T-helper 22 cell (primary cell): ENCODE results near the gene PPP1R12B.
"Not testable (repeated sequence)": the region's sequence is repeated elsewhere in the genome, so short reads cannot be mapped to it uniquely, and the experiment has no call there.

Experiments
- DNase-seq: peaks from one replicate; pipeline ENCODE4 v3.0.0-alpha.2; 2020; ENCODE audit warnings: low read depth

Gene PPP1R12B

DNA sequence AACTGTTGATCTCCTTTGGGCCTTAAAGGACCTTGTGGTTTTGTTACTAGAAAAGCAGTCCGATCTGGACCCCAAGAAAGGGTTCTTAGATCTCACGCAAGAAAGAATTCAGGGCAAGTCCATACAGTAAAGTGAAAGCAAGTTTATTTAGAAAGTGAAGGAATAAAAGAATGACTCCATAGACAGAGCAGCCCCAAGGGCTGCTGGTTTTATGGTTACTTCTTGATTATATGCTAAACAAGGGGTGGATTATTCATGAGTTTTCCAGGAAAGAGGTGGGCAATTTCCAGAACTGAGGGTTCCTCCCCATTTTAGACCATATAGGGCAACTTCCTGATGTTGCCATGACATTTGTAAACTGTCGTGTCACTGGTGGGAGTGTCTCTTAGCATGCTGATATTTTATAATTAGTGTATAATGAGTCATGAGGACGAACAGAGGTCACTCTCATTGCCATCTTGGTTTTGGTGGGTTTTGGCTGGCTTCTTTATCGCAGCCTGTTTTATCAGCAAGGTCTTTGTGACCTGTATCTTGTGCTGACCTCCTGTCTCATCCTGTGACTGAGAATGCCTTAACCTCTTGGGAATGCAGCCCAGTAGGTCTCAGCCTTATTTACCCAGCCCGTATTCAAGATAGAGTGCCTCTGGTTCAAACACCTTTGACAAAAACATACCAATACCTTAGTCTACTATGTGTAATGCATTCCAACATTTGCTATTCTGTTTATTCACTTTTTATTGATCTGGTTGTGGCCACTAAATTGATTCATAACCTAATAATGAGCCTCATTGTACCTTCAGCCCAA, 183.5 kb downstream of the PPP1R12B start:
- not testable (repeated sequence) for DNase-seq

DNA sequence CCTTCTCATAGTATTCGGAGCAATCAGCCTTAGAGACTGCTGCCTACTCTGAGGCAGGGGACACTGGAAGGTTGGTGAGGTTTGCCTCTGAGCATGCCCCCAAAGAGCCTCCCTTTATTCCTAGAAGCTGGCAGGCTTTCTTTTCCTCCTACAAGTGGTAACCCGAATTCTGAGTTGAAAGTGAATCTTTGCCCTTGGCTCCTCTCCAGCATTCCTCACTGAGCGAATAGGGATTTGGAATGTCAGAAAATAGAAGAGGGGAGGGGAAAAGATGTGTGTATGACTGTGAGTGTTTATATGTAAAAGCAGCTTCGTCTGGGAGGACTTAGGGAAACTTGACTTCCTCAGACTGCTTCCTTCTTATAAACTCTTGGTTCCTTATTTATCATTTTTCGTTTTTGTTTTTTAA, 190.7 kb downstream of the PPP1R12B start:
- DNase-seq: not testable (repeated sequence)

DNA sequence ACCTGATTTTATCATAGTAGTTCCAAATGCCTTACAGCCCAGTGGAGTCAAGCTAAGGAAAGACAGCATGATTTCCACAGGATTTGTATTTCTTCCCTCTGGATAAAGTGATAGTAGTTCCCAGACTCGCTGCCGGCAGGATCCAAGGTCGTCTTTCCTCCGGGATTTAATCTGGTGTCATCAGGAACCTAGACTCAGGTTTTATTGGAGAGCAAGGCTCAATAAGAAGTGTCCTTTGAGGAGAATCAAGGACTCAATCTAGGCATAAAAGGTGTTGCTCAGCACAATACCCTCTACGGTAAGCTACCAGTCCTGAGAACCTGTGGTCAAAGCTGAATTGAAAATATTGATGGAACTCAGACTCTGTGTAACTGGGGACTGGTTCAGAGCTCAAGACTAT, 191.1 kb downstream of the PPP1R12B start:
- DNase-seq: not testable (repeated sequence)

DNA sequence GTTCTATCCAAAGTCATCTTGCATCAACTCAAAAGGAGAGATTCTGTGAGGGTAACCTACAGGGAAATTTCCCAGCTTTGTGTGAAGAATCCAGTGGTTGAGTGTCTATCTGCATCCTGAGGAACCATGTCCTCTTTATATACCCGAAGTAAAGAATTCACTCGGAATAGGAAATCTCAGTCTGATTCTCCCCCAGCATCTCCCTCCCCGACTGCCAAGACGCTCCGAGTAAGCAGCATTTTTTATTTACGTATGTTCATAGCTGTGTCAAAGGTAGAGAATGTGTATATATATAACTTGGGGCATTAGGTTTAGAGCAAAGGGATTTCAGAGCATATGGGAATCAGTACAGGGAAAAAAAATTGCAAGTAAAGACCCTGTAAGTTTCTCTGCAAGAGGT, 191.5 kb downstream of the PPP1R12B start:
- DNase-seq: no peak

DNA sequence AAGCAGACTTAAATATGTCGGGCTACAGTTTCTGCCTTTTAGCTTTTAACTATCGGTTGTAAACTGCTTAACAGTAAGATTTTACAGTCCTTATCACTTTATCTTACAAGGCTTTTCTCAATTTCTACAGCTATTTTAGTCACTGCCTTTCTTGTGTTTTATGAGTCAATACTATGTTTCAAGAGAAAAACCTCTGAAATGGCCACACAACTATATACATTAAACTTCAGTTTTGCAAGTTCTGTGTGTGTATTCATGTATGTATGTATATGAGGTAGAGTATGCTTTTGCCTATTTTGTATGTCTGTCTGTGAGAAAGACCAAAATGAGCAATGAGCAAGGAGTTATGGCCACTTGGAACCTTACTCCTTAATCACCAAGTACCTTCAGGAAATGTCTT, 191.9 kb downstream of the PPP1R12B start:
- no peak for DNase-seq

DNA sequence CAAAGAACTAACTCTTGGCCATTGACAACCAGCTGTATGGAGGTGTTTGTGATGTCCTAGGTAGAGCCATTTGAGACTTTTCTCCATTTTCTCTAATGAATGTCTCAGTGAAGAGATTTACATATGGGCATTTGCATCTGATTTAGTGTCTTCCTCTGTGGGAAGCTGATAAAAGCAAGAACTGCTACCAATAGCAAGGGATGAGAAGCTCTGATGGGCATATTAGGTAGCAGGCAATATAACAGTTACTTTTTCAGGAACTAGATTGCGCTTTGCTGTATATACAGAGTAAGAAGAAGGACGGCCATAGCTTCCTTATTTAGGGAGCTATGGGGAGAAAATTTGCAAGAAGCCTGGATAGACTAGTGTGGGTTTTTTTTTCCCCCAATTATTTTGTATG, 192.4 kb downstream of the PPP1R12B start:
- DNase-seq: not testable (repeated sequence)

DNA sequence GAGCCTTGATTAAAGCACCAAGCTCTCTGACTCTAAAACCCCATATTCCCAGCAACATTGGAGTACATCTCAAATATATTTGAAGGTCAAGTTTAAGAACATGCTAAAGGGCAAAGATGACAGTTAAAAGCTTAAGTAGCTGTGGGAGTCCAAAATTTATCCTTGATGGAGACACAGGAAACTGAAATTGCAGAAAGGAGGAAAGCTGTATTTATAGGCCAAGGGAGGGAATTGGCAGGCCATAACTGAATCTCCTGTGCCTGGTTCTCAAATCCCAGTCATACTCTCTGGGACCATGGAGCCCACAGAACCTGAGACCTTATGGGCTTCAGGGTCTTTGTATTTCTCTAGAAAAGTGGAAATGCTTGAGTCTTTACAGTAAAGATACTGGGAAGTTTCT, 193.9 kb downstream of the PPP1R12B start:
- not testable (repeated sequence) for DNase-seq

DNA sequence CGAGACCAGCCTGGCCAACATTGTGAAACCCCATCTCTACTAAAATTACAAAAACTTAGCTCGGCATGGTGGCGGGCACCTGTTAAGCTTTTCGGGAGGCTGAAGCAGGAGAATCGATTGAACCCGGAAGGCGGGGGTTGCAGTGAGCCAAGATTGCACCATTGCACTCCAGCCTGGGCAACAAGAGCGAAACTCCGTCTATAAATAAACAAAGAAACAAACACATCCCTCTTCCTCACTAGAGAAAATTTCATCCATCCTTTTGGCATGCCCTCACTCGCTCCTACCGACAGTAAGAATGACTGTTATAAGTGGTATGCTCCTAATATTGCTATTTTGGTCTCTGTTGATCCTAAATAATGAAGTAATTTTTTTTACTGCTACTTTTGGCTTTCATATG, 195.0 kb downstream of the PPP1R12B start:
- DNase-seq: not testable (repeated sequence)

DNA sequence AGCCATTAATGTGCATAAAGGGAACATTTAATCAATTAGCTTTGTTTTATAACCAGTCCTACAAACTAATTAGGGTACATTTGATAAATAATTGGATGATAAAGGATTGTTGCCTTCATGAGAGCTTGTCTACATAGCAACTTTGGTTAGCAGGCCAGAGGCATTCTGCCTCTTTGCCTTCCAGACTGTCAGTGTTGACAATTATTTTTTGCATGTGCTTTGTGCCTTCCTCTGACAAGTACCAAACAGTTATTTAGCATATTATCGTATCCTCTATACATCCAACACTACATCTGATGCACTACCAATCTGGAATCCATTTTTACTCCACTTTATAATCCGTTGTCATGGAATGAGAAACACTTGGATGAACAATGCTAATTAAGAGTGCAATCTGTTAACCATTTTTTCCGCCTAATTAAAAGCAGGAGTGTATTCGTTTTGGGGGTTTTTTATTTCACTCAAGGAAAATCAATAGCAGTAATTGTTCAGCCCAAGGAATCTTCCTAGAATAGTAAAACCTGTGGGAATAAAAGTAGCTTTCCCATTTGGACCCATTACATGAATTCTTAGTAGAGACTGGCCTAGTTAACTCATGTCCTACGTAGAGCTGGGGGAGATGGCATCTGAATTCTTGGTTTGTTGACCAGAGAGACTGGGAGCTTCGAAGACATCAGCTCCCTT, 196.4 kb downstream of the PPP1R12B start:
- not testable (repeated sequence) for DNase-seq

DNA sequence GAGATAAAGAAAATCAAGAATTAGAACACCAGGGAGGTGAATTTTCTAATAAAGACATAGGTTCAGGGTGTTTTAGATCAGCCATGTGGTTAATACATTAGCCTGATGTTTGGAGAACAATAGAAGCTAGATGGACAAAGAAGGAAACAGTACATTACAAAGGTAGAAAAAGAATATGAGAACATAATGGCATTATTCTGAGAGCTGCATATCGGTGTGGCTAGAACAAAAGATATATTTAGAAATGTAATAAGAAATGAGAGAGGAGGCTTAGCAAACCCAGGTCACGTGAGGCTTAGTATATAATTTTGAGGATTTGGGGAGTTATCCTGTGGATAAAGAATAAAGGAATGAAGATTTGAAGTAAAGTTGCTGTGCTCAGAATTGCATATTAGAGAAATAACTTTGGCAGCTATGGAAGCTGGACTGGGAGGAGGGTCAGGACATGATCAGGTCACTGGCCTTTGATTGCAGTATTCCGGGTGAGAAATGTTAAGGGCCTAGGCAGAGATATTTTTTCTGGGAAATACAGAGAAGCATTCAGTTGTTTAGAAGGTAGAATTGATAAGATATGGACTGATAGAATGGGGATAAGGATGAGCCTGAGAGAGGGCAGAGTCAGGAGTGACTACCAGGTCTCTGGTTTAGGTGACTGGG, 197.3 kb downstream of the PPP1R12B start:
- not testable (repeated sequence) for DNase-seq

DNA sequence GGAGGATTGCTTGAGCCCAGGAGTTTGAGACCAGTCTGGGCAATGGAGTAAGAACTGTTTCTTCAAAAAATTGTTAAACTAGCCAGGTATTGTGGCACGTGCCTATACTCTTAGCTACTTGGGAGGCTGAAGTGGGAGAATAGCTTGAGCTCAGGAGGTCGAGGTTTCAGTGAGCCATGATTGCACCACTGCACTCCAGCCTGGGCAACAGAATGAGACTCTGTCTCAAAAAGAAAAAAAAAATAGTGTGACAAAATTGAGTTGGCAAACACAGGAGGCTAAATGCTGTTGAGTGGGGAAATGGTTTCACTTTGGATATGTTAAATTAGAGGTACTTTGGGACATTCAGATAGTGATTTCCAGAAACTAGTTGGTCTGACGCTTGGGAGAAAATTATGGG, 197.9 kb downstream of the PPP1R12B start:
- not testable (repeated sequence) for DNase-seq

DNA sequence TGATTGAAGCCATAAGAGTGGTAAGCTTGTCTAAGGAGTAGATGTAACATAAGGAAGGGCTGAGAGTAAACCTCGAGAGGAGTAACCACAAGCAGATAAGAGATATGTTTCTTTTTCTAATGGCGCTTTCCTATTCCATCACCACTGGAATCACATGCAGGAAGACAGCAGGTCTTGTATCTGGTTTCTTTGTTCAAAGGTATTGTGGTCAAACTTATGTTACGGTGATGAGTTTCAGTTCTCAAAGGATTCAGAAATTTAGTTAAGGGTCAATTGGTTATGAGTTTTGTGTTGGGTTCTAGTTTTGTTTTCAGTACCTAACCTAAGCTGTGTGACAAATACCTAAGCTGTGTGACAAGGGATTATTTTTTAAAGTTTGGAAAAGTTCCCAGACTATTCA, 198.3 kb downstream of the PPP1R12B start:
- DNase-seq: not testable (repeated sequence)

DNA sequence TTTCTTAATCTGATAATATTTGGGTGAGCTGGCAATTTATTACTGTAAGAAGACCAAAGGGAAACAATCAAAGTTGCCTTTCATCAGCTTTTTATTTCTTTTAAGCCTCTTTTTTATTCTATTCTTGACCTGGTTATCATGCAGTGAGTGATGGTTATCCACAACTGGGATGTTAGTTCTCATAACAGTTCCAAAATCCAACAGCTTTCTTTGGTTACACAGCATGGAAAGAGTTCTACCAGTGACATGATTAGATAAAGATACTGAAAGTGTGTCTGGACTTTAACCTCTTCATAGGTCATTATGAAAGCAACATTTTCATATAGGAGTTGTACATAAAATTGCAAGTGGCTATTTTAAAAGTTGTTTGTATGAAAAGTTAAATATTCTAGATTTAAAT, 198.7 kb downstream of the PPP1R12B start:
- no peak for DNase-seq

DNA sequence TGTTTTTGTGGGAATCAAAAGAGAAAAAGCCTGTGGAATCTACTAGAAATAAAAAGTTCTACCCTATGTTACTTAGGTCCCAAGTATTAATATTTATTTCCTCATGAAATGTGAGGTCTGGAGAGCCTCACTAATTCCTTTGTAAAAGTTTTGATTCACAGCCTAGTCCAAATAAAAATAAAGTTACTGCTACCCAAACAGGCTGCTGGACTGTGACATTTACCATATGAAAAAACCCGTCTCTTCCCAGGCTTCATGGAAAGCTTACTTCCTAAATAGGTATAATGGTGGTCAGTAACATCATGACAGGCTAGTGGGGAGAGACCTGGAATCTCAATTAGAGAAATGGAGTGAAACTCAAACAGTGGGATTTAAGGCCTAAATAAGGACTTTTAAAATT, 201.6 kb downstream of the PPP1R12B start:
- DNase-seq: not testable (repeated sequence)

DNA sequence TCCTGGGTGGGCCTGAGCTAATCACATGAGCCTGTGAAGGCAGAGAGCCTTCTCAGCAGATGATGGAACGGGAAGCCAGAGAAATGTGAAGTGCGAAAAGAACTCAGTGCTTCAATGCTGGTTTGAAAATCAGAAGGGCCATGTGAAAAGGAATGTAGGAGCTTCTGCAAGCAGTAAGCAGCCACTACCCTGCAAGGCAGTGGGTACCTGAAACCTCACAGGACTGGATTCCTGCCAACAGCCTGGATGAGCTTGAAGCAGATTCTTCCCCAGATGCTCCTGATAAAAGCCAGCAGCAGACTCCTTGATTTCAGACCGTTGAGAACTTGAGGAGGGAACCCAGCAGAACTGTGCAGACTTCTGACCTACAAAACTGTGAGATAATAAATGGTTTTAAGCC, 203.2 kb downstream of the PPP1R12B start:
- no peak for DNase-seq

DNA sequence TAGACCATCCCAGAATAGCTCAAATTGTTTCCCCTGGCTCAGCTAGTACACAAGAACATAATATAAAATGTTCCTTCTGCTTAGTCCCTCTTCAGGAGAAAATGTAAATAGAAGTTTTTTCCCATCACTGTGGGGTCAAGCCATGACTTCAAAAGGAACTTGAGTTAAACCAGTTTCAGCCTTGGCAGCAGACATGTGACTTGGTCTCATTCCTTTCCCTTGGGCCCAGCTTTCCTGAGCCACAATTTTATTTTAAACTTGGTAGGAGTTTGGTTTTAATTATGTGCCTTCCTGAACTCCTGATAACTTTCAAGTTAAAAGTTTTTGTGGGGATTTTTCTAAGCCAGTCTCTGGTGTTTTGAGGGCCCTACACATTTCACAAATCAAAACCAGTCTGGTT, 204.1 kb downstream of the PPP1R12B start:
- DNase-seq: not testable (repeated sequence)

DNA sequence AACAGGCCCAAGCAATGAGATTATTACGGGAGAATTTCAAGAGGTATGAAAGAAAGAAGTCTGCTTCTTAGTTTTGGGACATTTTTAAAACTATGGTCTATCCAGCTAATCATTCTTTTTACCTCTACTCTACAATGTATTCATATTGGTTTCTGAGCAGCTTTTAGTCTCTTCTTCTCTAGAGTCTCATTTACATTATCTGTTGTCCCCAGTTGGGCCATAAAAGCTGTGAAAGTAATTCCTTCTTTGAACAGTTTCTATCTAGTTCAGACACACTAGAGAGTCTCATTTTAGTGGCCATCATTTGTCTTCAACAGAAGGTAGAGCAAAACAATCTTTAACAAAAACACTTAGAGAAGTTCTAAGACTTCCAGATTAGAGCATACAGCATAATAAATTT, 204.6 kb downstream of the PPP1R12B start:
- DNase-seq: not testable (repeated sequence)

DNA sequence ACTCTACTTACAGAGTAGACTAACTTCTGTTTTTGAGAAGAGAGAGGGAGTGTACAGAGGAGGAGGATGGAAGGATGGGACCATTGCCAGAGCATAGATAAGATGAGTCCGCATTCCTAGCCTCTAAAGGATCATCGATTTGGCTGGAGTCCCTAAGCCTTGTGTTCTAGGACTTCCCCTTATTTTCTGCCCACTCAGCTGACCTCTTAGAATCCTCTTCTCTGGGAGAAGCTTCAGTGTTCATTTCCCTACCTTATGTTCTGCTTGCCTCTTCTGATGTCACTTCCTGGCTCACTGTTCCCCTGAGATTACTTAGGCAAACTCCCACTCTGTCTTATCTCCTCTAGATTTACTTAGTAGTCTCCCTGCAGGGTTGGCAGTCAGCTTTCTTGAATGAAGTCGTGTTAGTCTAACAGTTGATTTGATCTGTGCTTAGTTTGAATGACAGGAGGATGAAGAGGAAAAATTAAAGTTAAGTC, 205.1 kb downstream of the PPP1R12B start:
- no peak for DNase-seq

DNA sequence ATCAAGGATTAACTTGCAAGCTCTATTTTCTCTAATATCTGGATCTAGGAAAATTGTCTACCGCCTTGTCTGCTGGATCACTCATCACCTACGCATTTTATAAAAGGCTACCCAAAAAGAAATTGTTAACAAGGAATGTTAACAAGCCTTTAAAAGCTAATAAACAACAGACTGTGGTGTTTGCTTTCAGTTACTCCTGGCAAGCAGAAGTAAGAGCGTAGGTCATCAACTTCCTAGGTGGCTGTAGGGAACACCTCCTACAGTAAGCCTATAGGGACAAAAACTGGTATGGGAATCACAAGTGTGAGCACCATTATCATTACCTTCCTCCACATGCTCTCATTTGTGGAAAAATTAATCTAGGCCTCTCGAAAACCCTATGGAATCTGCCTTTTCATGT, 206.1 kb downstream of the PPP1R12B start:
- not testable (repeated sequence) for DNase-seq

DNA sequence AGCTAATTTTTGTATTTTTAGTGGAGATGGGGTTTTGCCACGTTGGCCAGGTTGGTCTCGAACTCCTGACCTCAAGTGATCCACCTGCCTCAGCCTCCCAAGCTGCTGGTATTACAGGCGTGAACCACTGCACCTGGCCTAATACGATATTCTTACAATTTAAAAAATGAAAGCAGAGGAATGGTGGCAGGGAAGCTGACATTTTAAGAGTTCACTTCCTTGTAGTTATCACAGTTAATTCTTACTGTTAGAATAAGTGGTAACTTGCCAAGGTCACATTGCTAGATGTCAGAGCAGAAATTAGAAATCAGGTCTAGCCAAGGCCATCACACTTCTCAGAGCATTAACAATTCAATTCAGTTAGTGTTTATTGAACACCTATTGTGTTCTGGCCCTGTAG, 207.5 kb downstream of the PPP1R12B start:
- DNase-seq: not testable (repeated sequence)

DNA sequence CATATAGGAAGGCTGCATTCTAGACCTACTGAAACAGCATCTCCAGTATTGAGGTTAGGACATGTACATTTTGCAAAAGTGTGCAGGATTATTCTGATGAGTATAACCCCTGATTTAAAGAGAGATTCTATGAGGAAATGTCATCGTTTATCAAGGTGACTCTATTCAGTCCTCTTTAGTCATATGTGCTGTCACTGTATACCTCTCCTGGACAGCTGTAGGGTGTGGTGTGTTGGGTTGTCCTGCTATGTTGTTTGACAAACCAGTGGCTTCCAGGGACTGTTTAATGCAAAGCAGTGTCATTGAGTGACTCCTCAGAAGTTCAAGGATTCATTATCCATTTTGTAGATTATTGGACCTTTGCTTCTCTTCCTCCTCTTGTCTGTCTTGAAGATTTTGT, 209.2 kb downstream of the PPP1R12B start:
- DNase-seq: not testable (repeated sequence)

DNA sequence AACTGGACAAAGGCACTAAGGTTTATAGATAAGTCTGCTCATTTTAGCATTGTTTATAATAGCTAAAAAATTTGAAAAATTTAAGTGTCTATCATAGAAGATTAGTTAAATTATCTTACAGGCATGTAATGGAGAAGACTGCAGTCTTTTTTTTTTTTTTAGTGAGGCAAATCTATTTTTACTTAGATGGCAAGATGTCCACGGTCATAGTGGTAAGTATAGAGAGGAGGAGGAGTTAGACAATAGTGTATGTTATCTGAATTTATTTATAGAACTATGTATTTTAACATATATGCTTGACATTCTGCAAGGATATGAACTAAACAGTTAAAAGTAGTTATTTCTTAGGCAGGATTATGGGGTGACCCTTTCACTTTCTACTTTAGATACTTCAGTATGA, 212.7 kb downstream of the PPP1R12B start:
- DNase-seq: no peak
